GM19328 (cell line): ENCODE measurements around the gene RCAN2.
A peak's percentile ranks its signal among the peaks of the same experiment; 100 is the strongest.

ENCODE experiments used
- ATAC-seq: cut with Tn5 transposase; IDR thresholded peaks from one replicate; pipeline ENCODE4 v1.9.1; 2021; ENCODE audit warnings: mild to moderate bottlenecking, moderate library complexity; ENCODE audit not compliant: unreplicated experiment

The RCAN2 gene

GRCh38 chr6:46220352-46221221 is 270.7 kb downstream of the RCAN2 start:
- ATAC-seq, result peak; percentile 78

- no peak for ATAC-seq
Measured at GRCh38 chr6:46219661-46220060, 271.6 kb downstream of the RCAN2 start.

- ATAC-seq, result no peak
Measured at GRCh38 chr6:46218457-46218856, 272.8 kb downstream of the RCAN2 start.

GRCh38 chr6:46217671-46218131 is 273.5 kb downstream of the RCAN2 start:
- peak; percentile 51 for ATAC-seq

GRCh38 chr6:46216879-46217278 is 274.4 kb downstream of the RCAN2 start:
- no peak for ATAC-seq

- ATAC-seq, result no peak
Measured at GRCh38 chr6:46215777-46216176, 275.5 kb downstream of the RCAN2 start.

- no peak for ATAC-seq
Measured at GRCh38 chr6:46215213-46215612, 276.0 kb downstream of the RCAN2 start.

GRCh38 chr6:46211917-46212316 is 279.3 kb downstream of the RCAN2 start:
- ATAC-seq, result no peak

GRCh38 chr6:46210294-46210693 is 281.0 kb downstream of the RCAN2 start:
- no peak for ATAC-seq

GRCh38 chr6:46208303-46208702 is 282.9 kb downstream of the RCAN2 start:
- ATAC-seq, result no peak

- no peak for ATAC-seq
Measured at GRCh38 chr6:46207174-46207573, 284.1 kb downstream of the RCAN2 start.

GRCh38 chr6:46204880-46205650 is 286.2 kb downstream of the RCAN2 start:
- ATAC-seq, result no peak

- no peak for ATAC-seq
Measured at GRCh38 chr6:46203391-46204177, 287.7 kb downstream of the RCAN2 start.

- no peak for ATAC-seq
Measured at GRCh38 chr6:46201702-46202101, 289.5 kb downstream of the RCAN2 start.

GRCh38 chr6:46199387-46199786 is 291.9 kb downstream of the RCAN2 start:
- ATAC-seq, result no peak

GRCh38 chr6:46191961-46192360 is 299.3 kb downstream of the RCAN2 start:
- no peak for ATAC-seq

- no peak for ATAC-seq
Measured at GRCh38 chr6:46190889-46191288, 300.4 kb downstream of the RCAN2 start.

- no peak for ATAC-seq
Measured at GRCh38 chr6:46189726-46190125, 301.5 kb downstream of the RCAN2 start.

- no peak for ATAC-seq
Measured at GRCh38 chr6:46186583-46186982, 304.7 kb downstream of the RCAN2 start.

- ATAC-seq, result no peak
Measured at GRCh38 chr6:46184114-46184513, 307.1 kb downstream of the RCAN2 start.

- ATAC-seq, result peak; percentile 46
Measured at GRCh38 chr6:46175976-46176375, 315.3 kb downstream of the RCAN2 start.
